ENCODE measurements around the gene ZFYVE27.
A peak's percentile ranks its signal among the peaks of the same experiment; 100 is the strongest.

Gene ZFYVE27

DNA sequence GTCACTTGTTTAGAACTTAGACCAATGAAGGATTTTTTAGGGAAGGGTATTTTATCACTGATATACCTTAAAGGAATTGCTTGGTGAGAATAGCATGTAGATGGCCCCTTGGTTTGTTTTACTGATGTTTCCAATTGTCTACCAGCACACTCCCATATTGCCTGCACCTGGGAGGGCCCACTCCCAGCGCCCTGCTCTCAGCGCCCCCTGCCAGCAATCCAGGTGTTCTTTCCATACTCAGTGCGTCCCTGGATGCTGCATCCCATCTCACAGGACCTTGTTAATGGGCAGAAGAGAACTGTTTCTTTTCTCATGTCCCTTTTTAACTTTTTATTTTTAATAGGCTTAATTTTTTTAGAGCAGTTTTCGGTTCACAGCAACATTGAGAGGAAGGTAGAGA, 59.0 kb downstream of the ZFYVE27 start:
- no peaks in the 10 kb centered on the region for H3K27me3 ChIP-seq (replicated peaks; ENCODE audit: insufficient read depth, low read length)
- H3K79me2 ChIP-seq (ENCODE audit: low read length): no peaks in the 10 kb centered on the region
- H2AFZ ChIP-seq (ENCODE audit: low read length): no peak overlapping the region
- H3K9me3 ChIP-seq (replicated peaks; ENCODE audit: insufficient read depth, low read length): no peaks in the 10 kb centered on the region
- no peak overlapping the region for H3K9ac ChIP-seq (ENCODE audit: low read length)
- H3K27ac ChIP-seq (ENCODE audit: low read length): no peak overlapping the region
- H3K4me1 ChIP-seq (ENCODE audit: low read length): peaks cover 3% of the 10 kb centered on the region; the same call in 1 of the 2 replicates
- no peak for TF ChIP-seq EZH2phosphoT487 (IDR thresholded peaks at IDR 0.05; ENCODE audit: low read length)
- TF ChIP-seq, protein P1, sequence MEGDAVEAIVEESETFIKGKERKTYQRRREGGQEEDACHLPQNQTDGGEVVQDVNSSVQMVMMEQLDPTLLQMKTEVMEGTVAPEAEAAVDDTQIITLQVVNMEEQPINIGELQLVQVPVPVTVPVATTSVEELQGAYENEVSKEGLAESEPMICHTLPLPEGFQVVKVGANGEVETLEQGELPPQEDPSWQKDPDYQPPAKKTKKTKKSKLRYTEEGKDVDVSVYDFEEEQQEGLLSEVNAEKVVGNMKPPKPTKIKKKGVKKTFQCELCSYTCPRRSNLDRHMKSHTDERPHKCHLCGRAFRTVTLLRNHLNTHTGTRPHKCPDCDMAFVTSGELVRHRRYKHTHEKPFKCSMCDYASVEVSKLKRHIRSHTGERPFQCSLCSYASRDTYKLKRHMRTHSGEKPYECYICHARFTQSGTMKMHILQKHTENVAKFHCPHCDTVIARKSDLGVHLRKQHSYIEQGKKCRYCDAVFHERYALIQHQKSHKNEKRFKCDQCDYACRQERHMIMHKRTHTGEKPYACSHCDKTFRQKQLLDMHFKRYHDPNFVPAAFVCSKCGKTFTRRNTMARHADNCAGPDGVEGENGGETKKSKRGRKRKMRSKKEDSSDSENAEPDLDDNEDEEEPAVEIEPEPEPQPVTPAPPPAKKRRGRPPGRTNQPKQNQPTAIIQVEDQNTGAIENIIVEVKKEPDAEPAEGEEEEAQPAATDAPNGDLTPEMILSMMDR (IDR thresholded peaks at IDR 0.05; ENCODE audit: low read length): no peak
- TF ChIP-seq EZH2 (optimal IDR thresholded peaks at IDR 0.05; ENCODE audit: low read depth, low read length): no peak
- H4K20me1 ChIP-seq (ENCODE audit: insufficient read depth, low read length): no peaks in the 10 kb centered on the region
- H3K4me3 ChIP-seq (ENCODE audit: low read length): no peak overlapping the region
- no peaks in the 10 kb centered on the region for H3F3A ChIP-seq (ENCODE audit: insufficient read depth, low read length)
- DNase-seq: no peak
- H3K4me2 ChIP-seq (ENCODE audit: low read depth, low read length): no peak overlapping the region
- no peaks in the 10 kb centered on the region for H3K9me2 ChIP-seq (replicated peaks; ENCODE audit: insufficient read depth, low read length)
- H3K36me3 ChIP-seq (replicated peaks; ENCODE audit: insufficient read depth, low read length): no peaks in the 10 kb centered on the region

DNA sequence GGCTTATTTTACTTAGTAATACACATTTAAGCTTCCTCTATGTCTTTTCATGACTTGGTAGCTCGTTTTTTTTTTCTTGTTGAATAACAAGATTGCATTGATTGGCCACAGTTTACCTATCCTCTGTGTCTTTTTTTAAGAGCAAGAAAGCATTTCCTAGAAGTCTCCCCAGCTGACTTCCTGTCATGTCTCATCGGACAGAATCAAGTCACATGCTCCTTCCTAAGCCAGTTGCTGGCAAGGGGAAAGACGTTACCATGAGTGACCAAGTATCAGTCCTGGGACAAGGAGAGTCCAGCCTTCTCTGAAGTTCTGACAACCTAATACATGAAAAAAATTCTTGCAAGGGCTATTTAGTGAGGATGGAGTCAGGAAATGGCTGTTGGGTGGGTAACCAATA, 59.7 kb downstream of the ZFYVE27 start:
- Histone ChIP-seq H3K4me2 (ENCODE audit: low read depth, low read length) (peak overlapping the region; percentile 16; the same call in 1 of the 2 replicates), H3K27me3 (replicated peaks; ENCODE audit: insufficient read depth, low read length) (no peaks in the 10 kb centered on the region), H3F3A (ENCODE audit: insufficient read depth, low read length) (no peaks in the 10 kb centered on the region), H3K9ac (ENCODE audit: low read length) (no peak overlapping the region), H3K4me3 (ENCODE audit: low read length) (no peak overlapping the region), H3K9me2 (replicated peaks; ENCODE audit: insufficient read depth, low read length) (no peaks in the 10 kb centered on the region), H2AFZ (ENCODE audit: low read length) (peak overlapping the region; percentile 25), H3K27ac (ENCODE audit: low read length) (no peak overlapping the region), H4K20me1 (ENCODE audit: insufficient read depth, low read length) (no peaks in the 10 kb centered on the region), H3K9me3 (replicated peaks; ENCODE audit: insufficient read depth, low read length) (no peaks in the 10 kb centered on the region), H3K4me1 (ENCODE audit: low read length) (peaks cover 3% of the 10 kb centered on the region; the same call in 1 of the 2 replicates), H3K79me2 (ENCODE audit: low read length) (no peaks in the 10 kb centered on the region), H3K36me3 (replicated peaks; ENCODE audit: insufficient read depth, low read length) (no peaks in the 10 kb centered on the region)
- TF ChIP-seq EZH2 (optimal IDR thresholded peaks at IDR 0.05; ENCODE audit: low read depth, low read length) (no peak), EZH2phosphoT487 (IDR thresholded peaks at IDR 0.05; ENCODE audit: low read length) (no peak)
- TF ChIP-seq, protein P1 (IDR thresholded peaks at IDR 0.05; ENCODE audit: low read length): no peak
- no peak for DNase-seq

DNA sequence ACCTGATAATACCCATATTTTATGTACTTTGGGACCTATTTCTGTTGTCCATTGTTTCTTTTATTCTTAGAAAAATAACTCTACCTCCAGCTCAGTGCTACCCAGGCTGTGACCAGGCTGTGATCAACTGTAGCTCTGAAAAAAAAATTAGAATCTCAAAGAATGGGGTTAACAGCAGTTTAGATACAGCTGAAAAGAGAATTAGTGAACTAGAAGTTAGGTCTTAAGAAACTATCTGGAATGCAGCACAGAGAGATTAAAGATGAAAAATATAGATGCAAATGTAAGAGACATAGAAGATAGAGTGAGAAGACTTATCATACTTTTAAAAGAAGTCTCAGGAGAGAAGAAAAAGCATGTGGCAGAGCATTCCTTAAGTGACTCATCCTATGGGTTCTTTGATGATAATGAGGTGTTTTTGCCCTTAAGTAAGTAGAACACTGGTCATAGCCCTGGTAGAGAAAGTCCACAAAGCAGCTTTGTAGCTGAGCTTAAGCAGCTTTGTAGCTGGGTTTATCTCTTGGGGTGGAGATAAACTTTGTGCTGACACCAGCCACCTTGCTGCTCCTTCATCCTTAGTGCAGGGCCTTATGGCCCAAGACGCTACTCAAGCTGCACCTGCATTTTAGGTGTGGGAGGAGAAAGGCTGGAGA, 62.2 kb downstream of the ZFYVE27 start:
- H3K27ac ChIP-seq (ENCODE audit: low read length): no peak overlapping the region
- no peaks in the 10 kb centered on the region for H3F3A ChIP-seq (ENCODE audit: insufficient read depth, low read length)
- H4K20me1 ChIP-seq (ENCODE audit: insufficient read depth, low read length): no peaks in the 10 kb centered on the region
- no peaks in the 10 kb centered on the region for H3K27me3 ChIP-seq (replicated peaks; ENCODE audit: insufficient read depth, low read length)
- no peaks in the 10 kb centered on the region for H3K9me3 ChIP-seq (replicated peaks; ENCODE audit: insufficient read depth, low read length)
- peaks cover 3% of the 10 kb centered on the region; the same call in 1 of the 2 replicates for H3K4me1 ChIP-seq (ENCODE audit: low read length)
- no peak overlapping the region for H2AFZ ChIP-seq (ENCODE audit: low read length)
- H3K9ac ChIP-seq (ENCODE audit: low read length): no peak overlapping the region
- H3K79me2 ChIP-seq (ENCODE audit: low read length): no peaks in the 10 kb centered on the region
- H3K4me3 ChIP-seq (ENCODE audit: low read length): no peak overlapping the region
- no peak for DNase-seq
- no peak overlapping the region for H3K4me2 ChIP-seq (ENCODE audit: low read depth, low read length)
- no peaks in the 10 kb centered on the region for H3K36me3 ChIP-seq (replicated peaks; ENCODE audit: insufficient read depth, low read length)
- no peaks in the 10 kb centered on the region for H3K9me2 ChIP-seq (replicated peaks; ENCODE audit: insufficient read depth, low read length)
- TF ChIP-seq EZH2 (optimal IDR thresholded peaks at IDR 0.05; ENCODE audit: low read depth, low read length): no peak
- no peak for TF ChIP-seq EZH2phosphoT487 (IDR thresholded peaks at IDR 0.05; ENCODE audit: low read length)
- TF ChIP-seq, protein P1 (IDR thresholded peaks at IDR 0.05; ENCODE audit: low read length): no peak

All from MM.1S (cell line).